Measurements from ENCODE around the gene CD9. TPM values are rescaled to one million over a fixed set of nuclear protein-coding genes. Genes with fewer than 3 reads are reported as not detected.
"Not testable (repeated sequence)": the region's sequence is repeated elsewhere in the genome, so short reads cannot be mapped to it uniquely, and the experiment has no call there.

Gene CD9
- polyA plus RNA-seq, 3 donors: 7.6 to 323 (median 7.7) TPM

DNA sequence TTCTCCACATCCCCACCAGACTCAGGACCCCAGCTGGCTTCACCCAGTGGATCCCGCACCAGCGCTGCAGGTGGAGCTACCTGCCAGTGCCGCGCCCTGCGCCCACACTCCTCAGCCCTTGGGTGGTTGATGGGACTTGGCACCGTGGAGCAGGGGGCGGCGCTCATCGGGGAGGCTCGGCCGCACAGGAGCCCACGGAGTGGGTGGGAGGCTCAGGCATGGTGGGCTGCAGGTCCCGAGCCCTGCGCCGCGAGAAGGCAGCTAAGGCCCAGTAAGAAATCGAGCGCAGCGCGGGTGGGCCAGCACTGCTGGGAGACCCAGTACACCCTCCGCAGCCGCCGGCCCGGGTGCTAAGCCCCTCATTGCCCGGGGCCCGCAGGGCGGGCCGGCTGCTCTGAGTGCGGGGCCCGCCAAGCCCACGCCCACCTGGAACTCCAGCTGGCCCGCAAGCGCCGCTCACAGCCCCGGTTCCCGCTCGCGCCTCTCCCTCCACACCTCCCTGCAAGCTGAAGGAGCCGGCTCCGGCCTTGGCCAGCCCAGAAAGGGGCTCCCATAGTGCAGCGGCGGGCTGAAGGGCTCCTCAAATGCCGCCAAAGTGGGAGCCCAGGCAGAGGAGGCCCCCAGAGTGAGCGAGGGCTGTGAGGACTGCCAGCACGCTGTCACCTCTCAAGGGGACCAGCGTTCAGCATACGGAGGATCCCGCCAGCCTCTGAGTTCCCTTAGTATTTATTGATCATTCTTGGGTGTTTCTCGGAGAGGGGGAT lies 9.3 kb upstream of the CD9 start:
- not testable (repeated sequence) for H3K36me3 ChIP-seq (replicated peaks in 1 of 2; ENCODE audit: control insufficient read depth in 1 of 2, insufficient read depth in 2 of 2, low read length in 2 of 2); H3K27ac ChIP-seq (ENCODE audit: low read depth in 1 of 2, low read length in 2 of 2); H3K36me3 Mint-ChIP-seq; H3K9ac ChIP-seq (ENCODE audit: insufficient read depth, low read length, poor library complexity, severe bottlenecking); H4K20me1 ChIP-seq (ENCODE audit: insufficient read depth, low read length); H3K9me3 ChIP-seq (replicated peaks in 1 of 2; ENCODE audit: control insufficient read depth in 1 of 2, insufficient read depth in 1 of 2, low read length in 2 of 2); H3K4me3 Mint-ChIP-seq; H2AFZ ChIP-seq (ENCODE audit: insufficient read depth, low read depth, low read length, poor library complexity, severe bottlenecking); H3K79me2 ChIP-seq (ENCODE audit: insufficient read depth, low read length); H3K4me2 ChIP-seq (replicated peaks; ENCODE audit: extremely low read depth, low read length, poor library complexity, severe bottlenecking); H3K4me3 ChIP-seq (replicated peaks in 1 of 3; ENCODE audit: low read depth in 2 of 3, low read length in 3 of 3); H3K9me3 Mint-ChIP-seq; DNase-seq
- intact Hi-C loops (cut with micrococcal nuclease): loop anchor here in 1 of 2 donors (10.0 kb wide), 1 partner anchor 116 kb away; no protein-coding TSS in a partner anchor
- 92% methylated on average over 27 of the region's 49 CpGs for WGBS (ENCODE audit: insufficient coverage)
- Histone ChIP-seq H3K27me3 (ENCODE audit: control insufficient read depth in 2 of 2, insufficient read depth in 2 of 2, low read length in 2 of 2) (peaks cover 0 to 16% of the 10 kb centered on the region in 2 donors), H3K4me1 (ENCODE audit: control insufficient read depth in 1 of 2, insufficient read depth in 2 of 2, low read length in 2 of 2) (peaks cover 20% of the 10 kb centered on the region in 2 donors)
- peaks cover 18 to 38% (median 34%) of the 10 kb centered on the region in 3 donors for H3K27me3 Mint-ChIP-seq (ENCODE audit: low read depth in 3 of 3)
- peaks cover 45% of the 10 kb centered on the region for H3K4me1 Mint-ChIP-seq
- peak overlapping the region in 1 of 7 donors; percentile 57 for H3K27ac Mint-ChIP-seq

DNA sequence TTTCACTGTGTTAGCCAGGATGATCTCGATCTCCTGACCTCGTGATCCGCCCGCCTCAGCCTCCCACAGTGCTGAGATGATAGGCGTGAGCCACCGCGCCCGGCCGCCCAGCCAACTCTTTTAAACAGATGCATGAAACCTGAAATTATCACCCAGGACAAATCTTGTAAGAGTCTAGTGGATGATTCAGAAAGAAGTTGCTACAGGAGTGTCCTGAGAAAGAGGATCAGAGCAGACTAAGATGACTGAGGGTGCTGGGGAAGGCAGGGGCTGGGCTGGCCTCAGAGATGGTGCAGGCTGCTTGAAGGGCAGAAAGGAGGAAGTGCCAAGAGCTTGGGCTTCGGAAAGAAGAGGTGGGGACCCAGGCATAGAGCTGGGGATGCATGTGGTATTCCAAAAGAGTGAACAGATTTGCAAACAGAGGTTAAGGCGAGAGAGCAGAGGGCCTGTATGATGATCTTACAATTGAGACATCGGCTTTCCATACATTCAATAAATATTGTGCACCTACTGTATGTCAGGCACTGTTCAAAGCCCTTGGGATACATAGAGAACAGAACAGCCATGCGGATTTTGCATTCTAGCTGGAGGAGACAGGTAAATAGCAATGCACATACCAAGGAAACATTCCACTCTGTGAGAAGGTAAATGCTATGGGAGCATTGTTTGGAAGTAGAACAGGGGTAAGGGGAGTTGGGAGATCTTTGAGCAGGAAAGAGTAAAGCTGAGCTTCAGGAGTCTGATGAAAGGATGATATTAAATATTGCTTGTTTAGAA lies 7.4 kb upstream of the CD9 start:
- peaks cover 0 to 5% (median 0%) of the 10 kb centered on the region in 7 donors for H3K9me3 Mint-ChIP-seq
- H3K4me3 ChIP-seq (replicated peaks in 1 of 3; ENCODE audit: low read depth in 2 of 3, low read length in 3 of 3): no peak overlapping the region
- no peak overlapping the region for H3K4me2 ChIP-seq (replicated peaks; ENCODE audit: extremely low read depth, low read length, poor library complexity, severe bottlenecking)
- peaks cover 0 to 16% of the 10 kb centered on the region in 2 donors for H3K27me3 ChIP-seq (ENCODE audit: control insufficient read depth in 2 of 2, insufficient read depth in 2 of 2, low read length in 2 of 2)
- no peak overlapping the region for H3K9ac ChIP-seq (ENCODE audit: insufficient read depth, low read length, poor library complexity, severe bottlenecking)
- no peaks in the 10 kb centered on the region for H3K79me2 ChIP-seq (ENCODE audit: insufficient read depth, low read length)
- H3K27ac ChIP-seq (ENCODE audit: low read depth in 1 of 2, low read length in 2 of 2): no peak overlapping the region
- H3K36me3 Mint-ChIP-seq: peaks cover 0 to 3% of the 10 kb centered on the region in 2 donors
- TF ChIP-seq, protein P1, sequence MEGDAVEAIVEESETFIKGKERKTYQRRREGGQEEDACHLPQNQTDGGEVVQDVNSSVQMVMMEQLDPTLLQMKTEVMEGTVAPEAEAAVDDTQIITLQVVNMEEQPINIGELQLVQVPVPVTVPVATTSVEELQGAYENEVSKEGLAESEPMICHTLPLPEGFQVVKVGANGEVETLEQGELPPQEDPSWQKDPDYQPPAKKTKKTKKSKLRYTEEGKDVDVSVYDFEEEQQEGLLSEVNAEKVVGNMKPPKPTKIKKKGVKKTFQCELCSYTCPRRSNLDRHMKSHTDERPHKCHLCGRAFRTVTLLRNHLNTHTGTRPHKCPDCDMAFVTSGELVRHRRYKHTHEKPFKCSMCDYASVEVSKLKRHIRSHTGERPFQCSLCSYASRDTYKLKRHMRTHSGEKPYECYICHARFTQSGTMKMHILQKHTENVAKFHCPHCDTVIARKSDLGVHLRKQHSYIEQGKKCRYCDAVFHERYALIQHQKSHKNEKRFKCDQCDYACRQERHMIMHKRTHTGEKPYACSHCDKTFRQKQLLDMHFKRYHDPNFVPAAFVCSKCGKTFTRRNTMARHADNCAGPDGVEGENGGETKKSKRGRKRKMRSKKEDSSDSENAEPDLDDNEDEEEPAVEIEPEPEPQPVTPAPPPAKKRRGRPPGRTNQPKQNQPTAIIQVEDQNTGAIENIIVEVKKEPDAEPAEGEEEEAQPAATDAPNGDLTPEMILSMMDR (IDR thresholded peaks at IDR 0.05): no peak
- no peaks in the 10 kb centered on the region for H4K20me1 ChIP-seq (ENCODE audit: insufficient read depth, low read length)
- peak overlapping the region; percentile 39 to 72 for H3K4me3 Mint-ChIP-seq
- no peaks in the 10 kb centered on the region for H3K9me3 ChIP-seq (replicated peaks in 1 of 2; ENCODE audit: control insufficient read depth in 1 of 2, insufficient read depth in 1 of 2, low read length in 2 of 2)
- H2AFZ ChIP-seq (ENCODE audit: insufficient read depth, low read depth, low read length, poor library complexity, severe bottlenecking): no peak overlapping the region
- intact Hi-C loops (cut with micrococcal nuclease): loop anchor here in 1 of 2 donors (10.0 kb wide), 1 partner anchor 118 kb away; no protein-coding TSS in a partner anchor
- no CpG with 5 or more reads among the region's 13 CpGs for WGBS (ENCODE audit: insufficient coverage)
- H3K27me3 Mint-ChIP-seq (ENCODE audit: low read depth in 3 of 3): peaks cover 21 to 43% (median 35%) of the 10 kb centered on the region in 3 donors
- no peaks in the 10 kb centered on the region for H3K36me3 ChIP-seq (replicated peaks in 1 of 2; ENCODE audit: control insufficient read depth in 1 of 2, insufficient read depth in 2 of 2, low read length in 2 of 2)
- peak overlapping the region; percentile 33 to 84 (median 73) for H3K27ac Mint-ChIP-seq
- peaks cover 20% of the 10 kb centered on the region in 2 donors for H3K4me1 ChIP-seq (ENCODE audit: control insufficient read depth in 1 of 2, insufficient read depth in 2 of 2, low read length in 2 of 2)
- peaks cover 44% of the 10 kb centered on the region for H3K4me1 Mint-ChIP-seq
- peak; percentile 63 to 66 (median 66) for DNase-seq

Data from CD14-positive monocyte (primary cell).